Mesenchymal stem cell (in vitro differentiated cells and primary cell): ENCODE results near the gene PSMB2.

Experiments
- DNase-seq: peaks from one replicate; pipeline ENCODE4 v3.0.0-alpha.2; 2013
- H2AFZ ChIP-seq: one replicate; pipeline ENCODE4 v1.6.1; 2013; ENCODE audit warnings: low read depth, mild to moderate bottlenecking, control low read depth, inconsistent platforms, low read length, moderate library complexity
- H2AK5ac ChIP-seq: 2 replicates; pipeline ENCODE4 v1.6.1; 2013; ENCODE audit warnings: low read length, moderate library complexity, mild to moderate bottlenecking, inconsistent platforms; ENCODE audit not compliant: severe bottlenecking
- H2BK120ac ChIP-seq: one replicate; pipeline ENCODE4 v1.6.1; 2013; ENCODE audit warnings: low read depth, mild to moderate bottlenecking, inconsistent platforms, low read length, moderate library complexity
- H2BK12ac ChIP-seq, 2 experiments: one replicate each; pipeline ENCODE4 v1.6.1; 2013; ENCODE audit warnings: inconsistent platforms in 2 of 2, low read length in 2 of 2, mild to moderate bottlenecking in 2 of 2, moderate library complexity in 2 of 2, control low read depth in 1 of 2
- H2BK15ac ChIP-seq: one replicate; pipeline ENCODE4 v1.6.1; 2013; ENCODE audit warnings: mild to moderate bottlenecking, low read depth, inconsistent platforms; ENCODE audit not compliant: poor library complexity, severe bottlenecking
- H2BK5ac ChIP-seq: 2 replicates; pipeline ENCODE4 v1.6.1; 2013; ENCODE audit warnings: low read depth, mild to moderate bottlenecking, low read length, control low read depth, inconsistent platforms; ENCODE audit not compliant: poor library complexity, severe bottlenecking
- H3K14ac ChIP-seq, 2 experiments: one replicate each; pipeline ENCODE4 v1.6.1; 2013; ENCODE audit warnings: inconsistent platforms in 2 of 2, low read length in 2 of 2, control low read depth in 1 of 2, mild to moderate bottlenecking in 1 of 2, moderate library complexity in 1 of 2
- H3K18ac ChIP-seq, 2 experiments: one replicate each; pipeline ENCODE4 v1.6.1; 2013; ENCODE audit warnings: inconsistent platforms in 2 of 2, low read length in 2 of 2, control low read depth in 1 of 2, low read depth in 1 of 2, mild to moderate bottlenecking in 1 of 2
- H3K23ac ChIP-seq, 2 experiments: one replicate each; pipeline ENCODE4 v1.6.1; 2013; ENCODE audit warnings: inconsistent platforms in 2 of 2, low read length in 2 of 2, mild to moderate bottlenecking in 2 of 2, moderate library complexity in 2 of 2, control low read depth in 1 of 2
- H3K27ac ChIP-seq: 2 replicates; pipeline ENCODE4 v1.5.1; 2013; ENCODE audit warnings: mild to moderate bottlenecking, moderate library complexity, low read length, control low read depth, inconsistent platforms; ENCODE audit not compliant: poor library complexity, severe bottlenecking
- H3K27me3 ChIP-seq, 2 experiments: 2 replicates each; pipeline versions ENCODE4 v1.6.1 to v1.7.0; 2013; ENCODE audit warnings: low read length in 2 of 2, mild to moderate bottlenecking in 2 of 2, moderate library complexity in 2 of 2, control low read depth in 1 of 2, inconsistent platforms in 1 of 2; ENCODE audit not compliant: control insufficient read depth in 1 of 2, insufficient read depth in 1 of 2
- H3K36me3 ChIP-seq, 2 experiments: 2 replicates each; pipeline versions ENCODE4 v1.6.1 to v1.7.0; 2013; ENCODE audit warnings: low read length in 2 of 2, control low read depth in 1 of 2, inconsistent platforms in 1 of 2, low read depth in 1 of 2, mild to moderate bottlenecking in 1 of 2; ENCODE audit not compliant: insufficient read depth in 2 of 2, control insufficient read depth in 1 of 2
- H3K4ac ChIP-seq, 2 experiments: one replicate each; pipeline ENCODE4 v1.6.1; 2013; ENCODE audit warnings: inconsistent platforms in 2 of 2, low read length in 2 of 2, mild to moderate bottlenecking in 2 of 2, moderate library complexity in 2 of 2, control low read depth in 1 of 2, low read depth in 1 of 2
- H3K4me1 ChIP-seq: 2 replicates; pipeline ENCODE4 v1.6.1; 2013; ENCODE audit warnings: low read depth, low read length, control low read depth; ENCODE audit not compliant: control insufficient read depth, insufficient read depth
- H3K4me2 ChIP-seq: 2 replicates; pipeline ENCODE4 v1.6.1; 2013; ENCODE audit warnings: low read length, mild to moderate bottlenecking, inconsistent platforms; ENCODE audit not compliant: poor library complexity, severe bottlenecking
- H3K4me3 ChIP-seq, 2 experiments: 2 replicates each; pipeline versions ENCODE4 v1.5.1 to v1.7.0; 2013; ENCODE audit warnings: low read length in 2 of 2, mild to moderate bottlenecking in 2 of 2, control low read depth in 1 of 2, low read depth in 1 of 2; ENCODE audit not compliant: insufficient read depth in 1 of 2
- H3K79me1 ChIP-seq: replicated peaks from 2 replicates; pipeline ENCODE4 v1.6.1; 2013; ENCODE audit warnings: mild to moderate bottlenecking, control low read depth, low read length, inconsistent platforms; ENCODE audit not compliant: poor library complexity, severe bottlenecking
- H3K9ac ChIP-seq: 2 replicates; pipeline ENCODE4 v1.7.0; 2013; ENCODE audit warnings: mild to moderate bottlenecking, low read length, moderate library complexity
- H3K9me3 ChIP-seq: 2 replicates; pipeline ENCODE4 v1.7.0; 2013; ENCODE audit warnings: mild to moderate bottlenecking, low read length; ENCODE audit not compliant: control insufficient read depth
- H4K8ac ChIP-seq: one replicate; pipeline ENCODE4 v1.6.1; 2013; ENCODE audit warnings: inconsistent platforms, mild to moderate bottlenecking, low read length, moderate library complexity
- H4K91ac ChIP-seq: one replicate; pipeline ENCODE4 v1.6.1; 2013; ENCODE audit warnings: mild to moderate bottlenecking, low read length, inconsistent platforms
- WGBS: methylation state at CpG from one replicate; pipeline ENCODE4 v1.1.7; 2013; ENCODE audit warnings: mixed read lengths; 5-methylcytosine and 5-hydroxymethylcytosine counted together

Gene PSMB2

GRCh38 chr1:35561972-35562680 is 79.2 kb downstream of the PSMB2 start:
- Histone ChIP-seq H3K4me2 (no peak overlapping the region), H2BK12ac (no peak overlapping the region), H2BK5ac (no peak overlapping the region), H2BK120ac (no peak overlapping the region), H3K79me1 (peaks cover 27% of the 10 kb centered on the region), H2BK15ac (no peak overlapping the region), H2AK5ac (no peak overlapping the region), H3K4me3 (no peak overlapping the region), H3K4me1 (peaks cover 23% of the 10 kb centered on the region), H3K18ac (no peak overlapping the region), H3K23ac (no peak overlapping the region), H2AFZ (no peak overlapping the region), H3K36me3 (peaks cover 64 to 69% of the 10 kb centered on the region in 2 experiments), H3K27ac (no peak overlapping the region), H4K8ac (no peak overlapping the region), H3K9me3 (no peaks in the 10 kb centered on the region), H3K4ac (no peak overlapping the region), H3K14ac (no peak overlapping the region), H3K27me3 (no peaks in the 10 kb centered on the region), H3K9ac (no peak overlapping the region), H4K91ac (no peak overlapping the region)
- DNase-seq = no peak
- 96% methylated on average over 14 of the region's 15 CpGs for WGBS

DNA sequence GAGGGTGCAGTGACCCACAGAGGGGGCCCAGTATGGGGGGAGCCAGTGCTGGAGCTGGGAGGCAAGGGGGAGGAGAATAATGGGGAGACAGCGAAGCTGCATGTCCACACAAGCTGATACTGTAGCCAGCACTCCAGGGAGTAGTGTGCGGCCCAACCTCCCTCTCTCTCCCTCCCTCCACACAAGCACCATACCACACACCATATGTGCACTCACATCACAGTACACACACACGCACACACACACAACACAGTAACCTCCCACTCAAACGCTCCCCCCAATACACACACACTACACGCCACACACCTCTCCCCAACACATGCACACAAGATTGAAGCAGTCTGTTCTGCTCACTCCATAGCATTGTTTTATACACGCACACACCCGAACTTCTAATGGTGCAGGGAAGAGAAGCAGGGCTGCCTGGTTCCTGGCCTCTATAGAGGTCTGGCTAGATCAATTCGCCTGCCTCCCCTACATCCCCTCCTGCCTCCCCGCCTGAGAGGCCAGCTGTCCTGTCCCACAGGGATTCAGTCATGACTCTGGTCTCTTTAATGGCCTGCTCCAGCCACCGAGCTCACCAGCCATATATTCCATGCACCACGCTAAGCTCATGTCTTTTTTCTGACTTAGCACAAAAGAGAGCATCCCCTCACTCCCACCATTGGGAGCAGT is 79.9 kb downstream of the PSMB2 start:
- H2AFZ ChIP-seq = no peak overlapping the region
- no peak overlapping the region for H3K23ac ChIP-seq

DNA sequence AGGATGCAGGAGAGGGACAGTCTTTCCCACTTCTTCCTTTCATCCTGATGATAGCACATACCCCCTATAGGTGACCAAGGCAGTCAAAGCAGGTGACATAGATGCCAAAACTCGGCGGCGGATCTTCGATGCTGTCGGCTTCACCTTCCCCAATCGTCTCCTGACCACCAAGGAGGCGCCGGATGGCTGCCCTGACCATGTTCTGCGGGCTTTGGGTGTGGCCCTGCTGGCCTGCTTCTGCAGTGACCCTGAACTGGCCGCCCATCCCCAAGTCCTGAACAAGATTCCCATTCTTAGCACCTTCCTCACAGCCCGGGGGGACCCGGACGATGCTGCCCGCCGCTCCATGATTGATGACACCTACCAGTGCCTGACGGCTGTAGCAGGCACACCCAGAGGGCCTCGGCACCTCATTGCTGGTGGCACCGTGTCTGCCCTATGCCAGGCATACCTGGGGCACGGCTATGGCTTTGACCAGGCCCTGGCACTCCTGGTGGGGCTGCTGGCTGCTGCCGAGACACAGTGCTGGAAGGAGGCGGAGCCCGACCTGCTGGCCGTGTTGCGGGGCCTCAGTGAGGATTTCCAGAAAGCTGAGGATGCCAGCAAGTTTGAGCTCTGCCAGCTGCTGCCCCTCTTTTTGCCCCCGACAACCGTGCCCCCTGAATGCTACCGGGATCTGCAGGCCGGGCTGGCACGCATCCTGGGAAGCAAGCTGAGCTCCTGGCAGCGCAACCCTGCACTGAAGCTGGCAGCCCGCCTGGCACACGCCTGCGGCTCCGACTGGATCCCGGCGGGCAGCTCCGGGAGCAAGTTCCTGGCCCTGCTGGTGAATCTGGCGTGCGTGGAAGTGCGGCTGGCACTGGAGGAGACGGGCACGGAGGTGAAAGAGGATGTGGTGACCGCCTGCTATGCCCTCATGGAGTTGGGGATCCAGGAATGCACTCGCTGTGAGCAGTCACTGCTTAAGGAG is 80.8 kb downstream of the PSMB2 start:
- Histone ChIP-seq H3K4ac (no peak overlapping the region), H4K91ac (no peak overlapping the region), H3K27me3 (no peaks in the 10 kb centered on the region), H3K23ac (no peak overlapping the region), H3K27ac (no peak overlapping the region), H3K4me3 (no peak overlapping the region), H3K36me3 (peaks cover 50 to 54% of the 10 kb centered on the region in 2 experiments), H2BK120ac (no peak overlapping the region), H3K9ac (no peak overlapping the region), H3K14ac (no peak overlapping the region), H2AFZ (no peak overlapping the region), H3K4me1 (peaks cover 23% of the 10 kb centered on the region), H3K4me2 (no peak overlapping the region), H3K79me1 (peaks cover 25% of the 10 kb centered on the region), H4K8ac (no peak overlapping the region), H3K9me3 (no peaks in the 10 kb centered on the region), H2BK5ac (no peak overlapping the region), H3K18ac (no peak overlapping the region), H2BK12ac (no peak overlapping the region), H2AK5ac (no peak overlapping the region), H2BK15ac (no peak overlapping the region)
- WGBS = 95% methylated on average over 44 of the region's 44 CpGs
- no peak for DNase-seq

More for the DNA sequence above, 79.9 kb downstream of the PSMB2 start:
- no peak overlapping the region for H2BK120ac ChIP-seq
- H3K4me3 ChIP-seq = no peak overlapping the region
- H2AK5ac ChIP-seq = no peak overlapping the region
- H4K8ac ChIP-seq = no peak overlapping the region
- H3K4ac ChIP-seq = no peak overlapping the region
- peaks cover 27% of the 10 kb centered on the region for H3K79me1 ChIP-seq
- H3K27ac ChIP-seq = no peak overlapping the region
- H3K18ac ChIP-seq = no peak overlapping the region
- WGBS = 90% methylated on average over 10 of the region's 11 CpGs
- no peak overlapping the region for H4K91ac ChIP-seq
- no peak overlapping the region for H2BK12ac ChIP-seq
- no peak overlapping the region for H2BK5ac ChIP-seq
- peaks cover 58 to 62% of the 10 kb centered on the region in 2 experiments for H3K36me3 ChIP-seq
- H3K4me2 ChIP-seq = no peak overlapping the region
- DNase-seq = no peak
- H3K4me1 ChIP-seq = peaks cover 23% of the 10 kb centered on the region
- H2BK15ac ChIP-seq = no peak overlapping the region
- no peak overlapping the region for H3K14ac ChIP-seq
- no peak overlapping the region for H3K9ac ChIP-seq
- H3K27me3 ChIP-seq = no peaks in the 10 kb centered on the region
- no peaks in the 10 kb centered on the region for H3K9me3 ChIP-seq
